GM21526 (cell line): ENCODE data around the gene COX7A1.
A peak's percentile ranks its signal among the peaks of the same experiment; 100 is the strongest.

Experiments used
- ATAC-seq: cut with Tn5 transposase; IDR thresholded peaks from one replicate; pipeline ENCODE4 v1.9.1; 2021; ENCODE audit warnings: moderate library complexity; ENCODE audit not compliant: unreplicated experiment, low FRiP score

The COX7A1 gene

GRCh38 chr19:36113894-36114720 lies 38.1 kb downstream of the COX7A1 start:
- ATAC-seq, result peak; percentile 1

GRCh38 chr19:36113425-36113824 lies 38.8 kb downstream of the COX7A1 start:
- ATAC-seq, result no peak

- ATAC-seq, result no peak
Observed at GRCh38 chr19:36112678-36113077, 39.6 kb downstream of the COX7A1 start.

GRCh38 chr19:36111200-36111539 lies 41.1 kb downstream of the COX7A1 start:
- ATAC-seq, result no peak

GRCh38 chr19:36110487-36111199 lies 41.6 kb downstream of the COX7A1 start, which contains the start of gene OVOL3:
TSS of gene OVOL3 (plus strand) at chr19:36111143. CDS start at chr19:36111203, 60 bp downstream.
- ATAC-seq, result no peak

- no peak for ATAC-seq
Observed at GRCh38 chr19:36108684-36109083, 43.6 kb downstream of the COX7A1 start.

GRCh38 chr19:36106991-36107390 lies 45.3 kb downstream of the COX7A1 start:
- no peak for ATAC-seq

- no peak for ATAC-seq
Observed at GRCh38 chr19:36106441-36106840, 45.8 kb downstream of the COX7A1 start.

- ATAC-seq, result no peak
Observed at GRCh38 chr19:36103842-36104552, 48.2 kb downstream of the COX7A1 start.

- no peak for ATAC-seq
Observed at GRCh38 chr19:36103040-36103626, 49.1 kb downstream of the COX7A1 start.

GRCh38 chr19:36101550-36102327 lies 50.5 kb downstream of the COX7A1 start:
- ATAC-seq, result no peak
